Measurements from ENCODE around the gene STK4. TPM values are rescaled to one million over a fixed set of nuclear protein-coding genes. Genes with fewer than 3 reads are reported as not detected.

STK4 gene
- total RNA-seq, 1 donor from 2014 or later = 34.8 TPM

DNA sequence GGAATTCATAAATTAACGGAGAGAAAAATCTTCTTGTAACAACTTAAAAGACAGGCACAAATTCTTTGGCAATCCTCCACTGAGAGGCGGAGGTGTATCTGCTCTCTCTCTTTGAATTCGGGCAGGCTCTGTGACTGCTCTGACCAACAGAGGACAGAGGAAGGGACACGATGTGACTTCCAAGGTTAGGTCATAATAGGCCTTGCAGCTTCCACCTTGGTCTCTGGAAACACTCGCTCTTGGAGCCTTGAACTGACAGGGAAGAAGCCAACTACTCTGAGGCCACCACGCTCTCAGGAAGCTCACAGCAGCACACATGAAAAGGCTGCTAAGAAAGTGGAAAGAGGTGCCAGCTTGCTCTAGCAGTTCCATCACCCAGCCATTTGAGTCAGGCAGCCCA, 21.1 kb upstream of the STK4 start:
- FAIRE-seq (no peak), DNase-seq (ENCODE audit: low read depth) (no peak)
- TF ChIP-seq, protein P1, sequence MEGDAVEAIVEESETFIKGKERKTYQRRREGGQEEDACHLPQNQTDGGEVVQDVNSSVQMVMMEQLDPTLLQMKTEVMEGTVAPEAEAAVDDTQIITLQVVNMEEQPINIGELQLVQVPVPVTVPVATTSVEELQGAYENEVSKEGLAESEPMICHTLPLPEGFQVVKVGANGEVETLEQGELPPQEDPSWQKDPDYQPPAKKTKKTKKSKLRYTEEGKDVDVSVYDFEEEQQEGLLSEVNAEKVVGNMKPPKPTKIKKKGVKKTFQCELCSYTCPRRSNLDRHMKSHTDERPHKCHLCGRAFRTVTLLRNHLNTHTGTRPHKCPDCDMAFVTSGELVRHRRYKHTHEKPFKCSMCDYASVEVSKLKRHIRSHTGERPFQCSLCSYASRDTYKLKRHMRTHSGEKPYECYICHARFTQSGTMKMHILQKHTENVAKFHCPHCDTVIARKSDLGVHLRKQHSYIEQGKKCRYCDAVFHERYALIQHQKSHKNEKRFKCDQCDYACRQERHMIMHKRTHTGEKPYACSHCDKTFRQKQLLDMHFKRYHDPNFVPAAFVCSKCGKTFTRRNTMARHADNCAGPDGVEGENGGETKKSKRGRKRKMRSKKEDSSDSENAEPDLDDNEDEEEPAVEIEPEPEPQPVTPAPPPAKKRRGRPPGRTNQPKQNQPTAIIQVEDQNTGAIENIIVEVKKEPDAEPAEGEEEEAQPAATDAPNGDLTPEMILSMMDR (IDR thresholded peaks at IDR 0.05; ENCODE audit: insufficient read depth, low read length, severe bottlenecking) = no peak
- no peak overlapping the region for H3K4me3 ChIP-seq (ENCODE audit: low read depth, low read length)
- no peaks in the 10 kb centered on the region for H3K27me3 ChIP-seq (ENCODE audit: control insufficient read depth, insufficient read depth, low read length)
- peaks cover 32% of the 10 kb centered on the region for H3K36me3 ChIP-seq (ENCODE audit: control insufficient read depth, insufficient read depth, low read length)

DNA sequence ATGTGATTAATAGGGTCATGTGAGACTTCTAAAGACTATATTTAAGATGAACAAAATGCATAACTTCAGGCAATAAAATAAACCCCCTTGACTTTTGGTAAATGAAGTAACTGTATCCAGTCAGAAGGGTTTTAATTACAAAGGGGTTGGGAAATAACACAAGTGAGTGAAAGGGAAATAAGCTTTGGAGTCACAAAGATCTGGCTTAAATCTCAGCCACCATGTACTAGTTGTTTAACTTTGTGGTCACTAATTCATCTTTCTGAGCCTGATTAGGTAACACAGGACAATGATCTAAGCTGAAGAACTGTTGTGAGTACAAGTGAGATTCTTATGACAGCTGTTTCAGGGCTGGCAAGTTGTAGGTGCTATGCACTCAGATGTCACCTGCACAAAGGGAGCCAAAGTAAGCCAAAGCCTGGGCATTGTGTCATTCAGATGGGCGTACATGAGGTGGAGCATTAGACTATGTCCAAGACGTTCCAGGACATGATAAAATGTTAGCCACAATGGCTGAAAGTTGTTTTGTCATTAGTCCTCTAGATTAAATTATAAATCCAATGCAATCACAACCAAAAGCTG, 19.9 kb upstream of the STK4 start:
- Histone ChIP-seq H3K4me3 (ENCODE audit: low read depth, low read length) (no peak overlapping the region), H3K36me3 (ENCODE audit: control insufficient read depth, insufficient read depth, low read length) (peaks cover 35% of the 10 kb centered on the region), H3K27me3 (ENCODE audit: control insufficient read depth, insufficient read depth, low read length) (no peaks in the 10 kb centered on the region)
- FAIRE-seq (no peak), DNase-seq (ENCODE audit: low read depth) (no peak)
- TF ChIP-seq, protein P1 (IDR thresholded peaks at IDR 0.05; ENCODE audit: insufficient read depth, low read length, severe bottlenecking) = no peak

DNA sequence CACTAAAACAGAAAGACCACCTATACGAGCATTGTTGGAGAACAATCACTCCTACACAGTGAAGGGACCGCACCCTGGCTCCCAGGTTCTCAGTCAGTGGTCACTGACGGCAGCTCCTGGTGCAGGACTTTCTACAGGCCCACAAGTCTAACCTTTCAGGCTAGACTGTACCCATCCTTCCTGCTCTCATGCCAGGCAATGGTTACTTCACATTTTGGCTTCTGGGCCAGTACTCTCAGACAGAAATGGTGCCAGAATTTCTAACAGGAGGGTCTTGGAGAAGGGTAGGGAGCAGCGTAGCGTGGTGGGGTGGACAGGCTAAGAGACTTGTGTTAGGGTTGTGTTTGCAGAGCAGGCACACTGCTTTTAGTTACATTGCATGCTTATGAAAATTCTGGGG, 18.2 kb upstream of the STK4 start:
- TF ChIP-seq, protein P1 (IDR thresholded peaks at IDR 0.05; ENCODE audit: insufficient read depth, low read length, severe bottlenecking) = no peak
- no peak overlapping the region for H3K4me3 ChIP-seq (ENCODE audit: low read depth, low read length)
- no peaks in the 10 kb centered on the region for H3K27me3 ChIP-seq (ENCODE audit: control insufficient read depth, insufficient read depth, low read length)
- DNase-seq (ENCODE audit: low read depth) = no peak
- H3K36me3 ChIP-seq (ENCODE audit: control insufficient read depth, insufficient read depth, low read length) = peaks cover 30% of the 10 kb centered on the region
- FAIRE-seq = no peak

DNA sequence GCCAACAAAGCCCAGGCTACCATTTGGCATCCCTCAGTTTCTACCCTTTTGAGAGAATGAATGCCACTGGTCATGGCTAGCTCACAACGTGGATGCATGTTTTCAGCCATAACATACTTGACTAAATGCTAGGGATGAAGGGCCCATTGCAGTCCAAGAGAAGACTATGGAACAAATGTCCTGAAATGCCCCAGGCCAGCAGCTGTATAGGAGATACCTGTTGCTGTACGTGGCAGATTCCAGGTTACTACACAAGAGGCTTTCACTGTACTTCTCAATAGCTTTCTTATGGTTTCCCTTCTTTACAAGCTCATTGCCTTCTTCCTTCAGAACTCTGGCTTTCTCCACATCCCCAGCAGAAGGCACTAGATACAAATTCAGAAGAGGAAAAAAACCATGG, 17.8 kb upstream of the STK4 start:
- TF ChIP-seq, protein P1 (IDR thresholded peaks at IDR 0.05; ENCODE audit: insufficient read depth, low read length, severe bottlenecking) = no peak
- Histone ChIP-seq H3K36me3 (ENCODE audit: control insufficient read depth, insufficient read depth, low read length) (peaks cover 28% of the 10 kb centered on the region), H3K27me3 (ENCODE audit: control insufficient read depth, insufficient read depth, low read length) (no peaks in the 10 kb centered on the region), H3K4me3 (ENCODE audit: low read depth, low read length) (no peak overlapping the region)
- FAIRE-seq (no peak), DNase-seq (ENCODE audit: low read depth) (no peak)

DNA sequence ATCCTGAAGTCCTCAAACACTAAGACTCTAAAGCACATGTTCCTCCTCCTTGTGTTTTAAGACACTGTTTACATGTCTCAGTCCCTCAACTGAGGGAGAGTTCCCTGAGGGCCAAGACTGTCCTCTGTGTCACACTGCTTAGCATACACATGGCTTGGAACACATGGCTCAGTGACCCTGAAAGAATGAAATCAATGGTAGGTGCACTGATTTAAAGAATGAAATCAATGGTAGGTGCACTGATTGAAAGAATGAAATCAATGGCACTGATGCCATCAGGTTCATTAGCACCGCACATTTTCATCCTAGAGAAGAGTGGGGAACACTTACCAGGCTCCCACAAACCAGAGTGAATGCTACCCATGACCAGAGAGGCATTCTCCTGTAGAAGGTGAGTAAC, 15.9 kb upstream of the STK4 start:
- Histone ChIP-seq H3K4me3 (ENCODE audit: low read depth, low read length) (no peak overlapping the region), H3K36me3 (ENCODE audit: control insufficient read depth, insufficient read depth, low read length) (peaks cover 38% of the 10 kb centered on the region), H3K27me3 (ENCODE audit: control insufficient read depth, insufficient read depth, low read length) (no peaks in the 10 kb centered on the region)
- FAIRE-seq (no peak), DNase-seq (ENCODE audit: low read depth) (no peak)
- TF ChIP-seq, protein P1 (IDR thresholded peaks at IDR 0.05; ENCODE audit: insufficient read depth, low read length, severe bottlenecking) = no peak

DNA sequence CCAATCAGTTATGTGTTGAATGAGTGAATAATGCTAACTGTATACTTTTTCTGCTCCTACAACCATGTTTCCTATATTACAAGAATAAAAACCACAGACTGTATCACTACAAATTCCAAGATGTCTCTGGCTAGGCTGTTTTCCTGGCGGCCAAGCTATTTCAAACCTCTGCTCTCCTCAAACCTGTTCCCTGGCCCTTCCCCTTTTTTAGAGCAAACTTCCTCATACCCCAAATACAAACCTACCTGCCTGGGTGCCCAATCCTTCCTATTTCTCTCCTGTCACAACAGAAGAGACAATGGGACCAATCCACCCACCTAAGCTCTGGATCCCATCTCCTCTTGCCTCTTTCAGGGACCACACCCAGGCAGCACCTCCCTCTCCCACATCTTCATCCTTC, 13.6 kb upstream of the STK4 start:
- TF ChIP-seq, protein P1 (IDR thresholded peaks at IDR 0.05; ENCODE audit: insufficient read depth, low read length, severe bottlenecking) = no peak
- H3K27me3 ChIP-seq (ENCODE audit: control insufficient read depth, insufficient read depth, low read length) = no peaks in the 10 kb centered on the region
- H3K4me3 ChIP-seq (ENCODE audit: low read depth, low read length) = no peak overlapping the region
- H3K36me3 ChIP-seq (ENCODE audit: control insufficient read depth, insufficient read depth, low read length) = peaks cover 35% of the 10 kb centered on the region
- DNase-seq (ENCODE audit: low read depth) (no peak), FAIRE-seq (no peak)

All from bronchial epithelial cell (primary cell).